Vein endothelial cell (primary cell): ENCODE measurements around the gene ANKEF1. TPM values are rescaled to one million over a fixed set of nuclear protein-coding genes. Genes with fewer than 3 reads are reported as not detected.

Source experiments
- small RNA-seq: library from RNA; depleted of rRNA; stranded (forward); fragments of <200 nt; gene quantifications from one replicate; pipeline ENCODE3, GENCODE V24; 2012
- total RNA-seq: library from RNA; depleted of rRNA; stranded (reverse); fragments of >200 nt; gene quantifications from 2 replicates; pipeline ENCODE4 v1.2.3, GENCODE V29; 2012

Gene ANKEF1
- total RNA-seq = 1.6 and 3.3 TPM in 2 replicates

DNA sequence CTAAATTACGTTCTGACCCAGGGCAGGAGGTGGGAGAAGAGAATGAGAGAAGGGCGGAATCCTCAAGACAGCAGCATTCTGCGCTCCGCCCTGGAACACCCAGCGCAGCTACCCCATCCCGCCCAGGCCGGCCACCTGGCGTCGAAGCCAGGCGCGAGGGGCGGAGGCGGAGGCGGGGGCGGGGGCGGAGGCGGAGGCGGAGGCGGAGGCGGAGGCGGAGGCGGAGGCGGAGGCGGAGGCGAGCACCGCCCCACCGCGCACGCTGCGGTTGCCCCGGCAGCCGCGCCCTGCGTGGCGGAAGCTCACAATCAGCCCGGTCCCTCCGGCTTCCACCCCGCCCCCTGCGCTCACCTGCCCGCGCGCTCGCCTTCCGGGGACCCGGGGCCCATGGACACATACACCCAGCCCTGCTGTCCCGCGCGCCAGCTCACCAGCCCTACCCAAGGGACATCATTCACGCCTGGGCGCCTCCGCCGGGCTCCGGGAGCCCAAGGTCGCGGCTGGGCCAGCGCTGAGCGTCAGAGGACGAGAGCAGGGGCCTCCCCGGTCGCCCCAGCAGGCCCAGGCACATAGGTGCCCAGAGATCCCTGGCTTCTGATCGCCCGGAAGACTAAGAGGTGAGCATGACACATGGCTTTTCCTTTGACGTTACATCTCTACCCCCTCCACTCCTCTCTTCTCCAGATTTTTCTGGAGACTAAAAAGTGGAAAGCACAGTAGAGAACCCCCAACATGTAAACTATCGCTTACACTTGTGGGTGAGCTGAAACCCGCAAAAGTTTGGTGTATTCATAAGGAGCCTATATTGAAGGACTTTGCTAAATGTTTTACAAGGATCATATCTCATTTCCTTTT, at the start of gene ANKEF1:
ANKEF1 (plus strand) TSS at position 271 of the 855 bp plus-strand sequence. CDS start 3,315 bp downstream, outside the sequence.

Small RNAs within 50 kb of the gene (small RNA-seq; reads per million reads assigned to genes)
- not detected for gene RF00017

Other genes starting within 250 kb of the ANKEF1 start
- gene PAK5, start 195.9 kb upstream of the ANKEF1 start, total RNA-seq = not detected in 2 replicates
- gene SNAP25, start 183.8 kb downstream of the ANKEF1 start, total RNA-seq = not detected in 2 replicates